ENCODE results near the gene RAPGEF1.
"Not testable (repeated sequence)": the region's sequence is repeated elsewhere in the genome, so short reads cannot be mapped to it uniquely, and the experiment has no call there.

Gene RAPGEF1

DNA sequence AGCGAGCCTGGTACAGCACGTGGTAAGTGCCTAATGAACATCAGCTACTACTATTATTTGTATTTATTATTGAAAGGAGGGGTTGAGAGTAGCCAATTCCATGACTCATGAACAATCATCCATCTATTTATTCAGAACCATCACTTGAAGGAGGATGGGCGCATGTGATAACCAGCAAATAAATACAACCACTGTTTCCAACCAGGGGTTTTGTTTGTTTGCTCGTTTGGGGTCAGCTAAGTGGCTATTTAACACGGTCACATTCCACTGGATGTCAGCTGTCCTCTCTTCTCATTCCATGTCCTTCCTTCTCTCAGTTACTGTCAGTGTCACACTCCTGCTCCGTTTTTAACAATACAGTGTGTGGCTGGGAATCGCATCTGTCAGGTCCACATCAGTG lies 8.6 kb downstream of the RAPGEF1 start:
- DNase-seq (ENCODE audit: low read depth), result no peak

DNA sequence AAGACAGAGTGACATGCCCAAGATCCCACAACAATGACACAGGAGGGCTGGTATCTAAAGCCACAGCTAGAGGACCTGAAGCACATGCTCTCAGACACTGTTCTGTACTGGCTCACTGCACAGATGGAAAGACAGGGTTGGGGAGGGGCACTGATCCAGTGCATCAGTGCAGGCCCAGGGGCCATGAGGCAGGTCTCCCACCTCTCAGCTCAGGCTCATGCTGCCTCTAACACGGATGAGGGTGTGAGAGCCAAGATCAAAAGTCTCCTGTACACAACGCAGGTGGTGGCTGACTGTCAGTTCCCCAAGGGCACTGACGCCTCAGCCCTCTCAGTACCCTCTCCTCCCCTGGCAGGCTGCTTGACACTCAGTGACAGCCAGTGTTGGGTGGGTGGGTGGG lies 10.9 kb downstream of the RAPGEF1 start:
- no peak for DNase-seq (ENCODE audit: low read depth)

DNA sequence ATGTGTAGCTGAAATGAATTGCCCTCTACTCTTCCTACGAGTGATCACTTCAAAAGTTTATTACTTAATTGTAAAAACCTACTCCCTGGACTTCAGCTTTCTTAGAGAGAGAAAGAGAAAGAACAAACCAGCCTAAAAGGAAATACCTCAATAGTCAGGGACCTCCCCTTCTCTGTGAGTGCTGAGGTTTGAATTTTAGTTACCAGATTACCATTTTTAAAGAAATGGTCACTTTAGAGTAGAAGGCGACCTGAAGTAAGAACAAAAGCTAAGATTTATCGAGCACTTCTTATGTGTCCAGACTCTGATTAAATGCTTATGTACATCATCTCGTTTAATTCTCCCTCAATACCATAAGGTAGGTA lies 11.3 kb downstream of the RAPGEF1 start:
- DNase-seq (ENCODE audit: low read depth), result no peak

DNA sequence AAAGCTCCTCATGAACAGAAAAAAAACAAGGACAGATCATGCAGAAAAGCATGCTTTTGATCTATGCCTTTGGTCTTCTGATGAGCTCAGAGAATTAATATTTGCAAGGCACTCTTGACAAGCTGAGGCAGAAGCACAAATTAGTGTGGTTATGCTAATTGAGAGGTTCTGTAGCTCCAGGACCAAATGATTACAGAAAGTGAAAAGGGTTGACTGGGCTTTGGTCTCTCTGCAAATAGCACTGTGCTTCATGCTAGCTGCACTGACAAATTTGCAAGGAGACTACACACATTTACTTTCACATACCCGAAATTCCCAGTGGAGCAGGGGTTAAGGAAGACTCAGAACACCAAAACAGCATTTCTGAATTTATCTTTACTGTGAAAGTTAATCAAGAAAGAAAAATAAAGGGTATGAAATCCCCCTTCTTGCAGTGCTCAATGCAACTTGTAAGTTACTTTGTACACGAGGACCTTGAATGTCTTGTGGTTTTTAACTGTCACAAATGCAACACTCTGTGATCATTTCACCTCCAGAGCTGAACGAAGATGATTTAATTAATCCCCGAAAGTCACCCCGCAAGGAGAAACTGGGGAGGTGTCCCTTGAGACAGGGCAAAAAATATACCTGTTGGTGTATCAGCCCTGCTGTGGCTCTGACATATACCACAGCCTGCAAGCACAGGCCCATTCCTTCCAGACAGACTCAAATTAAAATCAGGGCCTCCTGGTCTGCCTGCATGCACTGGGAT lies 11.9 kb downstream of the RAPGEF1 start:
- no peak for DNase-seq (ENCODE audit: low read depth)

DNA sequence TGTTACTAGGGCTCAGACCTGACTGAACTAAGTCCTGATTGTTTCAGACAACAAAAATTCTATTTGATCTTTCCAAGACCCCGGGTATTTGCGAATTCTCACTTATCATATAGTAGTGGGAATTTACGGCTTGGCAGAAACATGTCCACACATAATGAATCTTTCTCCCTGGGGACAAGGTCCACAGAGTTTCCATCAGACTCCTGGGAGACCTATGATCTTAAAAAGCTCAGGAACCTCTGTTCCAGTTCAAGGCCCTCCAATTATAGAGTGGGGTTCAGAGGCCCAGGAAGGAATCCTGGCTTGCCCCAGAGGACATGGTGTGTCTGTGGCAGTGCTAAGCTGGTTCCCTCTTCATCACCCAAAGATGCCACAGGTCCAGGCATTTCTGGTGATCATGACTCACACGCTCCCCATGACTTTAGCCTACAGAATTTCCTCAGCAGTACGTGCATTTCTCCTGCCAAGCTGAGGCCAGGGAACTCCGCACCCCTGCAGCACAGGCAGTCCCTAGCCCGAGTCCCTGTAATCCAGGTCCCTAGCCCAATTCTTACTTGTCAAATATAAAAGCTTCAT lies 12.6 kb downstream of the RAPGEF1 start:
- no peak for DNase-seq (ENCODE audit: low read depth)

DNA sequence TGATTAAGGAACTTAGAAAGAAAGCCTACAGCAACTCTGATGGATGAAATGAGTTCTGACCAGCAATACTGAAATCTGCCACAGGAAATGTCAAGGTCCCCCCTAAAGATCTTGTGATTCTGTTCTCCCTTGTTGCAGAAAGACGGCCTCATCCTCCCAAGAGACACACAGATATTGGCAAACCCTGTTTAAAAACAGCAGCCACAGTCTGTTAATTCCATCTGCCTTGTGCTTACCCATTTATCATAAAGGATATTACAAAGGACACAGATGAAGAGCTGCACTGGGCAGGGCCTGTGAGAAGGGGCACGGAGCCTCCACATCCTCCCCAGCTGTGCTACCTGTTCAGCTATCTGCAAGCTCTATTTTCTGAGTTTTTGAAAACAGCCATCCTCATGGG lies 15.2 kb downstream of the RAPGEF1 start:
- DNase-seq (ENCODE audit: low read depth), result no peak

DNA sequence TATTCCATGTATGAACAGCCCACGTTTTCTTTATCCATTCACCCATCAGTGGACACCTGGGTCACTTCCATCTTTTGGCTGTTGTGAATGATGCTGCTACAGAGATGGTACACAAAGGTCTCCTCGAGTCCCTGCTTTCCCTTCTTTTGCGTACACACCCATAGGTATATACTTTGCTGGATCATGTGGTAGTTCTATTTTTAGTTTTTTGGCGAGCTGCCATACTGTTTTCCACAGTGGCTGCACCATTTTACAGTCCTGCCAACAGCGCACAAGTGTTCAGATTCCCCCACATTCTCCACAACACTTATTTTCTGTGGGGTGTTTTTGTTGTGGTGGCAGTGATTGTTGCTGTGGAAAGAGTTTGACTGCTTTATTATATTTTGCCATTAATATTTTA lies 16.2 kb downstream of the RAPGEF1 start:
- no peak for DNase-seq (ENCODE audit: low read depth)

DNA sequence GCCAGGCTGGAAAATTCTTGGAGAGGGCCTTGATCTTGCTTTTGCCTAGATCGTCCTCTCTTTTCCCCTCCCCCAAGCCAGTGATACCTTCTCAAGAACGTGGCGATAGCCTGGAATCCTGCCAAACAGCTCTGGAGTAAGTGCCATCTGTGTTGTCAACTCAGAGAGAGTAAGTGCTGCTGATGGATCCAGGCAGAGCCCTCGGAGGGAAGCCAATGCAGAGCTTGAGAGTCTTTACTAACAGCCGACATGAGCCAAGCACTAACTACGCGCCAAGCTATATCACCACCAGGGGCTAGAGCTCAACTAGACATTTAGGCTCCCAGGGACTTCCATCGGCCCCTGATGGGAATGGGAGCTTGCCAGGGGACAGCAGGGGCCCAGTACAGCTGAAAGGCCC lies 17.6 kb downstream of the RAPGEF1 start:
- no peak for DNase-seq (ENCODE audit: low read depth)

DNA sequence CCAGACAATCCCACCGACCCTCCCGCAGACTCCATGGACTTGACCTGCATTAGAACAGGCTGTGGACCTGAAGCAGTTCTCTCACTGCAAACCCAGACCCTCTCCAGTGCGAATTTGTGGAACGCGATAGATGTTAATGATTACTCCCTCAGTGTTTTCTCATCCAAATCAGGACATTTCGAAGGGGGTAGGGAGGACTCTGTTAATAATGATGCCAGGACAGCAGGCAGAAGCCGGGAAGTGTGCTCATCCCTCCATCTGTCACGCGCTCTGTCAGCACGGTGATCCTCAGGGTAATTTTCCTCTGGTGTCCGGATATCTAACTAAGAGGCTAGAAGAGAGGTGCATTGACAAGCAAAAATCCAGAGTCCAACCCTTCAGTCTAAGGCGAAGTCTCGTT lies 18.8 kb downstream of the RAPGEF1 start:
- no peak for DNase-seq (ENCODE audit: low read depth)

DNA sequence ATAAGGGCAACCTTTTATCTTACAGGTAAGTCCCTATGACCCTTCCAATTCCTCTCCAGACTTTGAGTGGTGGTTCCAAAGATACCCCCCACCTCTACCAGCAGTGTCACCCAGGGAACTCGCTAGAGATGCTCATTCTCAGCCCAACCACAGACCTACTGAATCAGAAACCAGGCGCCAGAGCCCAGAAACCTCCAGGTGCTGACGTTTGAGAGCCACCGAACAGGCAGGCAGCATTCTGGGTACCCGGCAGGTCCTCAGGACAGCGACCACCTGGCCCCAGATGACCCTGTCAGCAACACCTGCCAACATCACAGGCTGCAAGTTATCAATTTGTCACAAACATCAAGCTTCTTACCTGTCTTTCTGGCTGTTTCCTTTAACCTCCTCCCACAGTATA lies 19.5 kb downstream of the RAPGEF1 start:
- no peak for DNase-seq (ENCODE audit: low read depth)

DNA sequence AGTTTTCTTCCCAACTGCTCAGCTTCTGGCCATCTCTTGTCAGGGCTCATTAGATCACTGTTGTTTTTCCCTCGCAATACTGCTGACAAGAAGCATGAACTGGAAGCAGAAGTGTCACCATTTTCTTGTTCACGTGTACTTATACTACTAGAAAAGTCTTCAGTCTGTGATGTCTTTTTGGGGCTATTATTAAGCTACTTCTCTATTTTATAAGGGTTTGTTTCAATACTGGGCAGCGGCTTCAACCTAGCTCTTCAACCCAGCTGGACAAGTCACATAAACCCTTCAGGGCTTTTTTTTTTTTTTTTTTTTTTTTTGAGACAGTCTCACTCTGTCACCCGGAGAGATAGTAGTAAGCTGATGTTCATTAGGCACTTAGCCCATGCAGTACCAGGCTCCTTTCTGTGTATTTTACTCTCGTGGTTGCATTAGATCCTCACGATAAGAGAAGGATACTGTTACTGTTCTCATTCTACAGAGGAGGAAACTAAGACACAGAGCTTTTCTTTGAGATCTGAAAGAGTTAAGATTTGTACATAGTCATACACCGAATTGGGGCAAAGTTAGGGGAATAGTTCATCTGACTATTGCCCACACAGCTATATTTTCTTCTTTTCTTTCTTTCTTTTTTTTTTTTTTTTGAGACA lies 20.5 kb downstream of the RAPGEF1 start:
- no peak for DNase-seq (ENCODE audit: low read depth)

DNA sequence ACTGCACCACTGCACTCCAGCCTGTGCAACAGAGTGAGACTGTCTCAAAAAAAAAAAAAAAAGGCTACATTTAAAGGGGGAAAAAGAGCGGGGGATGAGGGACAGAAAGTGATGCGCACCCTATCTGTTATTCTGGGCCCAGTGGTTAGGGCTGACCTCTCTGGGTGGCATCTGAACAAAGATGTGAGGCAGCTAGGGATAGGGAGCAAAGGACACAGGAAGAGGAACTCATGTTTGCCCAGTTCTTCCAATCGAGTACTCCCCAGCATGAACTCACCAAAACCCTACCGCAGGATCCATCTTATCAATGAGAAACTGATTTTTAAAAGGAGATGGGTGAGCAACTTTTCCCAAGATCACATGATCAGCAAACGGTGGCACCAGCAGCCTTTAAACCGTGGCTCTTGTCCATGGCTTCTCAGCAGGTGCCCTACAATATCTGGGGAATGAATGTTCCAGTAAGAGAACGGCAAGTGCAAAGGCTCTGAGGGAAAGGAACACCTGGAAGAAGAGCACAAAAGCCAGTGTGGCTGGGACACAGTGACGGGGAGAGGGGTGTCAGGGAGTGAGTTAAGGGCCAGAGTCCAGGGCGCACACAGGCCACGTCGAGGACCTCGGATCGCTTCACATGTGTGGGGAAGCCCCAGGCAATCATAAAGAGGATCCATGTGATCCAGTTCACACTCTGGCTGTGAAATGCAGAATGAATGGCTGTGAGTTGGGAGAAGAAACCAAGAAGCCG lies 22.0 kb downstream of the RAPGEF1 start:
- no peak for DNase-seq (ENCODE audit: low read depth)

DNA sequence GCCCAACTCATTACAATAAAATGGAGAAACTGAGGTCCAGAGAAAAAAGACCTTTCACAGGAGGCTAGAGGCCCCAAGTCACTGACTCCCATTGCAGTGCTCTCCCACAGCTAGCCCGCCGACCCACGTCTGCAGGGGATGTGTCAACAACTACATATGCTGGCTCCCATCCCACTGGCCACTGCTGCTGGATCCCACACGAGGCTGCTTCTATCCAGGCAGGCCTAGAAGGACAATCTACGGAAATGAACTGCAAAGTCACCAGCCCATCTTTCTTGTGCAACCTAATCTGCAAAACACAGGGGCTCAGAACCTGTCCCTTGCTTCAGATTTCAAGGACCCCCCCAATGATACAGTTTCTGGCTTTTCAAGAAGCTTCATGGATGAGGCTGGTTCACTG lies 24.0 kb downstream of the RAPGEF1 start:
- DNase-seq (ENCODE audit: low read depth), result no peak

DNA sequence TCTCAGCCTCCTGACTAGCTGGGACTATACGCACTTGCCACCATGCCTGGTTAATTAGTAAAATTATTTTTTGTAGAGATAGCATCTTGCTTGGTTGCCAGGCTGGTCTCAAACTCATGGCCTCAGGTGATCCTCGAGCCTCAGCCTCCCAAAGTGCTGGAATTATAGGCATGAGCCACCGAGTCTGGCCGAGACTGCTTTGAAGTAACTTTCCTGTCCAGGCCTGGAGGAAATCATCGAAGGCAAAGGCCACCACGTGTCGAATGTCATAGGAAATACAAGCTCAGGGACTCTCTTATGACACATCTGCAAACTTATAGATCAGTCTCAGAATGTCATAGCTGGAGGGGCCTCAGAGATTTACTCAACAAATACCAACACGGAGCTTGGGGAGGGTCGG lies 25.1 kb downstream of the RAPGEF1 start:
- no peak for DNase-seq (ENCODE audit: low read depth)

DNA sequence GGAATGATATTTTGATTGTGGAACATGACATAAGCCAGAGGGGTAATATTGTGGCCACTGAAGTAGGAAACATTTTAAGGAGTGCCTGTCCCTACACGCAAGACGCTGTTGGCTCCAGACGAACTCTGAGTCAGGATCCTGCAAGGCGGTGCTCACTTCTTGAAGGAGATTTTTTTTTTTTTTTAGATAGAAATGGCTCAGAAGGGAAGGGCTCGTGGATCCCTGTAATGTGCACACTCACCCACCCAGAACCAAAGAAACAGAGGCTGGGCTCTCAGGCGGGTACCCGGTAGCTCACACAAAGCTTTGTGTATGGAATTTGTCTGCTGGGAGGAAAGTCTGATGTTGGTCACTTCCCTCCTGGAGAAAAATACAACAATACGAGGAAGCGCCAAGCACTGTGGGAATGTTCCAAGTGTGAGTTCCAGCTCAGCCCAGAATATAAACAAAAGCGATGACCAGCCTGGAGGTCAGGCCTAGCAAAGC lies 25.7 kb downstream of the RAPGEF1 start:
- peak; percentile 83 for DNase-seq (ENCODE audit: low read depth)

DNA sequence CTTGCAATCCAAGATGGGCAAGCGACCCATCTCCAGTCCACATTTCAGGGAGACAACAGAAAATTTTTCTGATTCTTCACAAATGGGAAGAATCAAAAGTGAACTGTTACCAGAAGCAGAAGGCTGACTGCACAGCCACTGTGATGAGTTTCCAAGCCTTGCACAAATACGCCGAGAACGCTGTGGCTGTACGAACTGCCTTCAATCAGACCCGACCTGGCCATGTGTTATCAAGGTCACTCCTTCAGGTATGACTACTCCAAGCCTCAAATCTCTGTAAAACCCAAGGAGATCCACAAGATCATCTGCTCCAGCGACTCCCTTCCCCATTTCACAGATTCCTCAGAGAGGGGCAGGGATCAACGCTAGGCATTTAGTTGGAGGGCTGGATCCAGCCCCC lies 26.9 kb downstream of the RAPGEF1 start:
- no peak for DNase-seq (ENCODE audit: low read depth)

DNA sequence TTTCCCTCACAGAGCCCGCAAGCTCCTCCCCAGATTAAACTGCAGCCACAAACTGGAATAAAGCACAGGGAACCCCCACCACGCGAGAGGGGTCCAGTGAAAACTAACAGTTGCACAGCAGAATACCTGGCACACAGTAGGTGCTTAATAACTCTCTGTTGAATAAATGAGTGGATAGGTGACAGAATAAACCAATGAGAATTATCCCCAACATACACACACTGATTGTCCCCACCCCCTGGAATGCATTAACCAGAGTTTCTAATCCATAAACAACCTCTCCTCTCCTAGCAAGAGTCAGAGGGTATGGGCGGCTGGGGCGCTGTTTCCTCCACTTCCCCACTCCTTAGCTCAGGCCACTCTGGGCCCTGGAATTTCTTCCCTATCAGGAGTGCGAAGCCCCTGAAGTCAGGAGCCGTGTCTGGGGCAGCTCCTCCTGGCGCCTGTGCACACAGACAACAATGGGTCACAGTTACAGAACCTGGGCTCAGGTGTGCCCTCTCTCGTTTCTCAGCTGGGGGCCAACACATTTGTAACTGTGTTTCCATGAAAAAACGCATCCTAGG lies 27.6 kb downstream of the RAPGEF1 start:
- DNase-seq (ENCODE audit: low read depth), result no peak

DNA sequence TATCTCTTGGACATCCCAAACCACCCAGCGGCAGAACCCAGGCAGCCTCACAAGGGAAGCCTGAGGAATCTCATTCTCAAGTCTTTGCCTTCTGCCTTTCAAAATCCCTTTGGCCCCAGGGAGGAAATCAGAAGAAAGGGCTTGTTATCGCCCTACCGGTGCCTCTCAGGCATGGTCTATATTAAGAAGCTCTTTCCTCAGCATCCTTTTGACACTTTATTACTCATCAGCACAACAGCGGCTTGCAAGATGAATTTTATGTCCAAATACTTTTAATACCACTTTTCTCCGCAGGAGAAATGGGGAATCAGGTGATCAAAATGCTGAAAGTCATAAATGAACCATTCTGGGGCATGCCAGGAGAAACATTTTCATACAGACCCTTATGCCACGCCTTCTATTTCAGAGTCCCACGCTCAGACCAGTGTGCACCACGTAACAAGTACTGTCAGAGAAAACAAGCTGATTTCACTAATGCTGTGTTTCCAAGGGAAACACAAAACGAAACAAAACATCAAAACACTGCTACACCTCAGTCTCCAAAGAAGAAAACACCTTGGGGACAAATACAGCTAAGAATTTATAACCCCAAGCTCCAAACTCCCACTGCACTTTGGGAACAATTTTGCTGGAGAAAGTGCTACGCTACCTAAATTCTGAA lies 30.0 kb downstream of the RAPGEF1 start:
- no peak for DNase-seq (ENCODE audit: low read depth)

DNA sequence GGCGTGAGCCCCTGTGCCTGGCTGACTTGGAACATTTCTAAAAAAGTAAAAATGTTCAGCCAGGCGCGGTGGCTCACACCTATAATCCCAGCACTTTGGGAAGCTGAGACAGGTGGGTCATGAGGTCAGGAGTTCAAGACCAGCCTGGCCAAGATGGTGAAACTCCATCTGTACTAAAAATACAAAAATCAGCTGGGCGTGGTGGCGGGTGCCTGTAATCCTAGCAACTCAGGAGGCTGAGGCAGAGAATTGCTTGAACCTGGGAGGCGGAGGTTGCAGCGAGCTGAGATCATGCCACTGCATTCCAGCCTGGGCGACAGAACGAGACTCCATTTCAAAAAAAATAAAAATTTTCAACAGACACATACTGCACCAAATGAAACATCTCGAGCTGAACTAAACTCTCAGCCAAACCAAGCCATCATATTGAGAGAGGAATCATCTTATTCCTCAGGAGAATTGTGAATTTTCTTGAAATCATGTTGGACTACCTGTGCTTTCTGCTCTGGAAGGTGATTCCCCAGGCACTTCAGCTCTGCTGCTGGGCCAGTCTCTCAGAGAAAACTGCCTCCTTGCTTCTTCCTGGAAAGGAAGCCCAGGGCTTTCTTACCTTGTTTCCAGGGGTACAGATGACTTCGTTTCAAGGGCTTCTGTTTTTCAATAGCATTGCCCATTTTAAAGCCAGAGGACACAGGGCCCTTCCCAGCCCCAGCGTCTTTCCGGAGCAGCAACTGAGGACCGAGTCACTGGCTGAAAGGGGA lies 30.7 kb downstream of the RAPGEF1 start:
- DNase-seq (ENCODE audit: low read depth), result not testable (repeated sequence)

DNA sequence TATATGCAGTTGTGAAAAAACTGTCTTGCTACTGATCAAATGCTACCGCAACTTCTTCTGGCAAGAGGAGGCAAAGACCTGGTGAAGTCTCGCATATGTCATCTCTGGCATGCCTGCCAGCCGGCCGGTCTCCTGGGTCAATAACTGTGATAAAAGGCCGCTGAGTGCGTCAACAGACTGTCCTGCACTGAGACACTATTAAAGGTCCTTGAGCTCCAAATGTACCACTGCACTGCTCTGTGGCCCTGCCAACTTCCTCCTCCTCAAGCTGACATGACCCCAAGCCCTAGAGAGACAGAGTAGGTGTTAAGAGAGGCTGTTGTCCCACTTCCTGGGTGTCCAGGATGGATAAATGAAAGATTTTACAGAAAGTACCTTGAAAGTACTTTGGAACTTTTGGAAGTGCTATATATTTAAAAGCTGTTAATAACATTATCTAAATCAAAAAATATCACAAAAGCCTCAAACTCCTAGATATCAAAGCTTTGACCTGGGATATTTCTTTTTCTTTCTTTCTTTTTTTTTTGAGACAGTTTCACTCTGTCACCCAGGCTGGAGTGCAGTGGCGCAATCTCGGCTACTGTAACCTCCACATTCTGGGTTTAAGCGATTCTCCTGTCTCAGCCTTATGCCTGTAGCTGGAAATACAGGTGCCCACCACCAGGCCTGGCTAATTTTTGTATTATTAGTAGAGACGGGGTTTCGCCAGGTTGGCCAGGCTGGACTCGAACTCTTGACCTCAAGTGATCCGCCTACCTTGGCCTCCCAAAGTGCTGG lies 31.5 kb downstream of the RAPGEF1 start:
- no peak for DNase-seq (ENCODE audit: low read depth)
